Muscle of arm (tissue), 12 donors: Measurements from ENCODE around the gene TASP1. TPM values are rescaled to one million over a fixed set of nuclear protein-coding genes. Genes with fewer than 3 reads are reported as not detected.
"Not testable (repeated sequence)": the region's sequence is repeated elsewhere in the genome, so short reads cannot be mapped to it uniquely, and the experiment has no call there.

Experiments
- DNase-seq: peaks from one replicate; pipeline ENCODE4 v3.0.0-alpha.2; 2013
- polyA plus RNA-seq, 12 donors: library from polyadenylated mRNA; unstranded; fragments of 120-200 nt; gene quantifications; one replicate each; pipeline ENCODE4 v1.2.1, GENCODE V29; 2013; ENCODE audit not compliant: insufficient read length in 12 of 12

The TASP1 gene
- polyA plus RNA-seq, 12 donors = 5.8 to 15.7 (median 7.4) TPM; not detected in 1

DNA sequence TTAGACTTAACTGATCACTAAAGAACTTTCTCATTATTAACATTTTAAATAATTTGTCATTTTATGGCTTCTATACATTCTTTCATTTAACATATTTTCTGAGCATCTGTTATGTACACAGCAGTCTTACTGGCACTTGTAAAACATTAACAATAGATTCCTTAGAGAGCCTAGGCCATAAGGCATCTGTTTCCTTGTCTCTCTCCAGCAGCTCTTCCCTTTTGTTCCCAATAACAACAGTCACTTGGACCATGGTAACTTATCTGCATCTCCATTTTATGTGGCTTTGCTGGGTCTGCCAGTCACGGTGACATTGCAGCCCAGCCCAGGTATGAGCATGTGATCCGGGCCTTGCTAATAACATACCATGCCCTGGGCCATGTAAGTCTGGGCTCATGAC lies 11.7 kb upstream of the TASP1 start:
- no peak for DNase-seq

DNA sequence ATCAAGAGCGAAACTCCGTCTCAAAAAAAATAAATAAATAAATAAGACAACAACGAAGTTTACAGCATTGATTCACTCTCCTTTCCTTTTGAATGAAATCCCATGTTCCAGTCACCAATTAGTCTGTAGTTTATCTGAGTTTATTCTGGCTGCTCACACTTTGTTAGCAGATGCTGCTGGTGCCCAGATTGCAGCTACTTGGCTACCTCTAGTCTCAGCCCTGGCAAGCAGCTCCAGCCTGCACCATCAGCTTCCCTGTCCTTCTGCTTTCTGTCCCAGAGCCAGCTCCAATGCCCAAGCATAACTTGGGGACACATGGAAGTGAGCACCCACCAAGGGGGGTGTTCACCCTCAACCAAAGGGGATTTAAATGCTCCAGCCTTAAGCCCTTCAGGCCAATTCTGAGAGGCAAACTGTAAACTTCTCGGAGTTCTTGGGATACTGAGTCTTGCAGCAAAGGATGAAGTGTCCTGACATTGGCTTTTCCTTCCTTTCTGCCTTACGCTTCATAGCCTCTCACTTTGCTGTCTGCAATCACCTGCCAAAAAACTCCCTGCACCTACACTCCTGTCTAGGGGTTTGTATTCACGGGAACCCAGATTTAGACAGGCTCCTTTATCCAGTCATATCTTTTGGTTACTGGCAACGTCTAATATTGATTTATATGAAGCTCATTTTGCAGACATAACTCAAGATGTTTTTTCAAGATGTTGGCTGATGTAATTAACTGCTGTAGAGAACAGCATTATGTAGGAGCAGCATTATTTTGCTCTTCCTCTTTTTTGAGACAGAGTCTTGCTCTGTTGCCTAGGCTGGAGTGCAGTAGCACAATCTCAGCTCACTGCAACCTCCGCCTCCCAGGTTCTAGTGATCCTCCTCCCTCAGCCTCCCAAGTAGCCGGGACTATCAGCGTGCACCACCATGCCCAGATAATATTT lies 9.8 kb upstream of the TASP1 start:
- DNase-seq = no peak

DNA sequence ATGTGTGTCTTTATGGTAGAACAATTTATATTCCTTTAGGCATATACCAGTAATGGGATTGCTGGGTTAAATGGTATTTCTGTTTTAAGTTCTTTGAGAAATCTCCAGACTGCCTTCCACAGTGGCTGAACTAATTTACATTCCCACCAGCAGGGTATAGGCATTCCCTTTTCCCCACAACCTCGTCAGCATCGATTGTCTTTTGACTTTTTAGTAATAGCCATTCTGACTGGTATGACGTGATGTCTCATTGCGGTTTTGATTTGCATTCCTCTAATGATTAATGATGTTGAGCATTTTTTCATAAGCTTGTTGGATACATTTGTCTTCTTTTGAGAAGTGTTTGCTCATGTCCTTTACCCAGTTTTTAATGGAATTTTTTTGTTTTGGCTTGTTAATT lies 5.3 kb upstream of the TASP1 start:
- DNase-seq = no peak

DNA sequence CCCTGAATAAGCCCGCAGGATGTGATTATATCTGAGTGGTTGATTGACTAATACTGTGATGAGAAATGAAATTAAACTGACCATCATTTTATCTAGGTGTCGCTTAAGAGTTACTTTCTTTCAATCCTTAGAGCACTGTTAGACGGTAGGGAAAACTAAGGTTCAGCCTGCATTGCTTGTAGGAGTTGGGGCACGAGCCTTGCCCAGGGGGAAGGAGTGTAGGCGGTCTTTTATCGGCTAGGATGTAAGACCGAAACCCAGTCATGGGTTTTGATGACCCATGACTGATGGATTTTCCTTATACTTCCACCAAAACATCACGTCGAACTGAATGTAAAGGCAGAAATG lies 392 bp upstream of the TASP1 start:
- DNase-seq = no peak

DNA sequence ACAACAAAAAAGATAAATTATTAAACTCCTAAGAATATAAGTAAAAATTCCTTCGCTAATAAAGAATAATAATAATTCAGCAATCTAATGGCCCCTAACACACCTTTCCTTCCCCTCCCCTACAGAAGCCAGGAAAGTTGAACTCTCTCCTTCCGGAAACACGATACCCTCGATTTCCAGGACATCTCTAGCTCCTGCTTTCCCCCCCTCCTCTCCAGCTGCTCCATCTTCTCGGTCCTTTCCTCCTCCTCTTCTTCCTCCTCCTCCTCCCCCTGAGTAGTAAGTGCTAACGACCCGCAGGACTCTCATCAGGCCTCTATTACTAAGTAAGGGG lies 603 bp downstream of the TASP1 start:
- DNase-seq = peak; percentile 33

DNA sequence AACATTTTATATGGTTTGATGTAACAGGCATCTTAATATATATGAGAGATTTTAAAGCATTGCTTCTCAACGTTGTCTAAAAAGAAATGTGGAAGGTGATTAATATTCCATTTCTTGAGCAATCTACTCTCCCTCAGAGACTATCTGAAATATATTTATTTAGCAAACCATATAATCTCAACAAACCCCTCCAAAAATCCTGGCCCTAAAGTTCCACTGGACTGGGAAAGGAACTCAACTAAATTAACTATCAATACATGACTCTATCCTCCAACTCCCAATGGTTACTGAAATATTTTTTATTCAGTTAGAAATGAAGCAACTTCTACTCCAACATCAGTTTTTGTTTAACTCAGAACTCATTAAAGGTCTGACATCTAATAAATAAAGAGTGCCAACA lies 6.3 kb downstream of the TASP1 start:
- DNase-seq = peak; percentile 30

DNA sequence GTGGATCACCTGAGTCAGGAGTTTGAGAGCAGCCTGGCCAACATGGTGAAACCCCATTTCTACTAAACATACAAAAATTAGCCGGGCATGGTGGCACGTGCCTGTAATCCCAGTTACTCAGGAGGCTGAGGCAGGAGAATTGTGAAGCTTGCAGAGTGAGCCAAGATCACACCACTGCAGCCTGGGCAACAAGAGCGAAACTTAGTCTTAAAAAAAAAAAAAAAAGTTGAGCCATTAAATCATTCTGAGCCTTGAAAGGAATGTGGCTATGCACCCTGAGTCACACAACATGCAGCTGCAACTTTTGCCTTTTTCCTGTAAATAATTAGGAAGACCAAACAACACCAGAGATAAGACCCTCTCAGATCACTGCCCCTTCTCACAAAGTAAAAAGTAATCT lies 11.2 kb downstream of the TASP1 start:
- not testable (repeated sequence) for DNase-seq

DNA sequence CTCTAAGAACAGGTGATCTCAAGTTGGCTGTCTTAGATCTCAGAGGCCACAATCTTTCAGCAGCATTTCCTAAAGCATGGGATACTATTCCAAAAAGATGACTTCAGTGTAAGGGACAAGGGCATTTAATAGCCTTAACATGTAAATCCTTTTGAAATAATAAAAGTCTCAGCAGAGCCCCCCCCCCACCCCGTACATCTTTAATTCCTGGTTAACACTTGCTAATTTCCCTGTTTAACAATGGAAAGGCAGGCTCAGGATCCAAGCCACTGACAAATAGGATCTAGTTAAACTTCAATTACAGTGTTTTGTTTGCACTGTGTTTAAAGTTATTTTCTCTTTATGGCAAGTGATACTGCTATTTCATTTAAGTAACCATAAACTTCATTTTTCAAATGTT lies 12.0 kb downstream of the TASP1 start:
- DNase-seq = no peak

DNA sequence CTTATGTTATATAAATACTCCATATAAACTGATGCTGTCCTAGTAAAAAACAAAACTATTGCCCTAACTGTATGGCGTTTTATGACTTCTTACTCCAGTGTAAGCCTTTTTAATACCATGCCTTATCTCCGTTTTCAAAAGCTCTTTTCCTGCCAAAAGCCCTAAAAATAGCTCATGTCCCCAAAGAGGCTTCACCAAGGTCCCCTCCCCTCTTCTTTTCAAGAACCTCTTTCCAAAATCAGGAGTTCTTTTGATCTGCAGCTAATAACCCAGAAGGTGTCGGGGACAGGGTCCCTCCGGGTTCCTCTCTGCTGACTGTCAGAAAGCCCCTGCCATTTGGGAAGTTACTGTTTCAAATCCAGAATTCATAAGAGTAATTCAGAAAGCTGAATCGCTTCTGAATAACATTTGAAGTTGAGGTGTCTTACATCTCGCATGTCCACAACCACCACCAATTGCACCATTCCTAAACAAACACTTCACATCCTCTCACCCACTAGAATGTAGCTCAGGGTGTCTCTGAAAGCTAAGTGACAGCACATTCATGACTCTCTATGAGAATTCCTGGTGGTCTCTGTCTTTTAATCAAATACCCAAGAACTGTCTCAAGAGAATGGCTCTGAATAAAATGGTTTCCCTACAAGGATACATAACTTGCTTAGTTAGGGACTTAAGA lies 13.3 kb downstream of the TASP1 start:
- no peak for DNase-seq

DNA sequence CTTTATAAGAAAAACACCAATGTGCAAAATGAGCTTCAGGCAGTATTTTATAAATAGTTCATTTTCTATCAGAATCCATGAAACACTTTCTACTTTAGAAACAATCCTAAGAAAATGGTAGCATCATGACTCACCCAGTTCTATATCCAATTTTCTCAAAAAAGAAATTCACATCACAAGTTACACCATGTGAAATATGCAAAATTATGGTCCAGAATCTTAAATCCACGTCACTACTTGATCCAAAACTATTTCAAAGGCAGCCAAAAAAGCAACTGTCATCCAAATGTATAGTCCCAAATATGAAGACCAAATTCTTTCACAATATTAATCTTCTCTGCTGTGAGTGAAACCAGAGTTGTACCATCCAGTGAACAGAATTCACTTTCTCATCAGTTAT lies 19.3 kb downstream of the TASP1 start:
- not testable (repeated sequence) for DNase-seq

DNA sequence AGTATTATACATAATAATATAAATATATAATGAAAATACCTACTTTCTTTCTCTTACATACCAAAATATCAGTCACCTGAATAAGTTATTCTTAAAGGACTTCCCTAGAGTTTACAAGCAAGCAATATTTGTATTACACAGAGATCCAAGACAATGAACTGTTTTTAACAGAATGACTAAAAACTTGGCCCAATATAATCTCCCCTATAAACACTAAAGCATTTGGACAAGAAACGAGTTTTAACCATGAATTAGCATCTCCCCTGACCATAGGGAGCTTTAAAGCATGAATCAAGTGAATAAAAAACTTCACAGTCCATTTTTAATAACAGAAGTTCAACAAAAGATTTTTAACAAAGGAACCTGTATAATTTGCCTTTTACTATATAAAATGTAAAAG lies 20.3 kb downstream of the TASP1 start:
- DNase-seq = not testable (repeated sequence)

DNA sequence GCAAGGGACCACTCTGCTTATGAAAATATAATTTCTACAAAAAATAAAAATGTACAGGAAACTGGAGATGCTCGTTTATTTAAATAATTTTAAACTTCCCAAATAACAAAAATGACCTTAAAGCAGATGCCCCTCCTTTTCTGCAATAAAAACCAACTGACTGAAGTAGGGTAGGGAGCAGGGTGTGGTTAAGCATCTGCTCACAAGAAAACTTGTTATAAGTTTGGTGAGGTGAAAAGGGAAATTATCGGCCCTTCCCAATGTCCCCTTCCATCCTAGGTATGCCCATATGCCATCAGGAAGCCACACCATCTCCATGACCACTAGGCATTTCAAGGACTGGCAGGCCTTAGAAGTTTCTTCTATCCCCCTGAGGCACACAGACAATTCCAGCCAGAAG lies 21.1 kb downstream of the TASP1 start:
- not testable (repeated sequence) for DNase-seq

DNA sequence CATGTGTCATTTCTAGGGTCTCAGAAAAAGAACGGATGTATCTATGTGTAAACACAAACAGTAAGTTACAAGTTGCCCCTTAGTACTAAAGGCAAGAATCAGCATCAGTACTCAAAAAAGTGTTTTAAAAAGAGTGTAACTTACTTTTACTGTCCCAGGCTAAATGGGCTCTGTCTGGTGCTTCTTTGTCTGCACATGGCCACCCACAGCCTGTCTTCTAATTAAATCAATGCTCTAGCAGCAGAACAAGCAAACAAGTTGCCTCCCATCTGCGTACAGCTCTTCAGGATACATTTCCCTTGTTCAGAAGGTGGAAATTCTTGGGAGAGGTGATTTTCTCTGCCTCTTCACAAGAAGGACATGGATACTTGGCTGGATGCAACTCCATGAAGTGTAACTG lies 22.0 kb downstream of the TASP1 start:
- DNase-seq = not testable (repeated sequence)

DNA sequence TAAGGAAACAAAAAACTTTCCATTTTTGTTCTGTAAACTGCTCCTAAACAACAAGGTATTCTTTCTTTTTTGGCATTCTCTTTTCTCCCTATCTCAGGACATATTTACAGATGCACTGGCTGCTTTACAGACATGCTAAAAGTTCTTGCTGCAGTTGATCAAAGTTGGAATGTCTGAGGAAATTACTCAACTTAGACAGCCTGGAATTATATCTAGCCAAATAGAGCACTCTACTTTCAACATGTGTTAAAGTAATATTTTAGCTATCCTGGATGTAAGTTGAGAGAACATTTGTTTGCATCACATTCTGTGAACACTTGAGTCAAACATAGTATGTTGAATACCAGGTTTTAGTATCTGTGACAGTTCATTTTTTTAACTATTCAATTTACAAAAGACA lies 24.8 kb downstream of the TASP1 start:
- DNase-seq = peak; percentile 41

DNA sequence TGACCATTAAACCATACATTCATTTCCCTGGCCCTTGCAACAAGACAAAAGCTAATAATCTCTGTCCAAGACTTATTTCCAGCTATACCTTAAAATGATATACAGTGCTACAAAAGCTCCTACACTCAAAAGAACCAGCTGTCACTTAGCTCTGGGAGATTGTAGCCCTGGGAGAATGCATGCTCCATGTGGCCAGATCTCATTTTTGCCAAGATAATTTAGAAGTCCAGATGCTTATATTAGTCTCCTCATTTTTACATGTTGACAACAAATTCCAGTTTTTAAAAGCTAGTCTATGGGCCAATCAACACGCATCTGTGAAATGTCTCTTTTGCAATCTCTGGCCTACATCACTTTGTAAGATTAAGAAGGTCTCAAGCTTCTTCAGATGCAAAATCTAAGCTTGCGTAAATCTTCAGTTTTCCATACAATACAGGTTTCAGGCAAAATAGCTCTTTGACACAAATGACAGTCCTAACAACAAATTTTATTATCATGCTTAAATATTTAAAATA lies 27.1 kb downstream of the TASP1 start:
- DNase-seq = peak; percentile 27

DNA sequence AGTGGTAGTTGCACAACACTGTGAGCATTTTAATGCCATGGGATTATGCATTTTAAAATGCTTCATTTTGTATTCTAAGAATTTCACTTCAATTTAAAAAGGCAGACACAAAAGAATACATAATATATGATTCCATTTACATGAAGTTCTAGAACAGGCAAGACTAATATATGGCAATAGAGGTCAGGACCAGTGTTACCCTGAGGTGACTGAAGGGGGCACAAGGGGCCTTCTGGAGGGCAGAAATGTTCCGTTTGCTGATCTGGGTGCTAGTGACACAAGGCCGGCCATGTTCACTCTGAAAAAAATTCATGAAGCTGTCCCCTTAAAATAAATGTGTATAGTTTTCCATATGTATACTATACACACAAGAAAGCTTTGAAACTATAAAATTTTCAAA lies 28.5 kb downstream of the TASP1 start:
- DNase-seq = no peak

DNA sequence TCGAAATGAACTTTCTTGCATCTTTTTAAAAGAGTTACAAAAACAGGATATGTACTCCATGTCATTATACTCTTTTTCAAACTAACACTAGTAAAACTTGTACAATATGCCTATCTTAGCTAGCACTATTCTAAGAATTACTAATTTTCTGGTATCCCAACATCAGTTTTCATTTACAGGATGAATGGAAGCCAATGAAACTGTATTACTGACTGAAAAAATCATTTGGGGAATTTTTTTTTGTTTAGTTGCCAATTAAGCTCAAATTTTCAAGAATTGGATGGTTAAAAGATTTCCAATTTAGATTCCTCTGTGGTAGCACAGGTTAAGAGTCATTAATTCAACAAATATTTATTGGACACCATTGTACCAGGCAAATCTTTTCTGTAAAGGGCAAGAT lies 30.7 kb downstream of the TASP1 start:
- DNase-seq = no peak

DNA sequence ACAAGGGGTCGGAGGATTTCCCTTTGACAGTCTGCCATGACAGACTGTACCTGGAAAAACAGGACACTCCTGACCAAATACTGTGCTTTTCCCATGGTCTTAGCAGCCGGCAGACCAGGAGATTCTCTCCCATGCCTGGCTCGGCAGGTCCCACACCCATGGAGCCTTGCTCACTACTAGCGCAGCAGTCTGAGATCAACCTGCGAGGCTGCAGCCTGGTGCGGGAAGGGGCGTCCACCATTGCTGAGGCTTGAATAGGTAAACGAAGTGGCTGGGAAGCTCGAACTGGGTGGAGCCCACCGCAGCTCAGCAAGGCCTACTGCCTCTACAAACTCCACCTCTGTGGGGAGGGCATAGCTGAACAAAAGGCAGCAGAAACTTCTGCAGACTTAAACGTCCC lies 45.3 kb downstream of the TASP1 start:
- not testable (repeated sequence) for DNase-seq

DNA sequence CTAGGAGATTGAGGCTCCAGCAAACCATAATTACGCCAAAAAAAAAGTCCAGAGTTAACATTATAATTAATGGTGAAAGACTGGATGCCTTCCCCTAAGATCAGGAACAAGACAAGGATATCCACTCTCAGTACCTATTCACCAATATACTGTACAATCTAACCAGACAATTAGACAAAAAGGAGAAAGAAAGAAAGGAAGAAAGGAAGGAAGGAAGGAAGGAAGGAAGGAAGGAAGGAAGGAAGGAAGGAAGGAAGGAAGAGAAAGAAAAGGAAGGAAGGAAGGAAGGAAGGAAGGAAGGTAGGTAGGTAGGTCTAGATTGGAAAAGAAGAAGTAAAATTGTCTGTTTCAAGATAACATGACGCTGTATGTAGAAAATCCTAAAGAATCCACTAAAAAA lies 50.7 kb downstream of the TASP1 start:
- no peak for DNase-seq

DNA sequence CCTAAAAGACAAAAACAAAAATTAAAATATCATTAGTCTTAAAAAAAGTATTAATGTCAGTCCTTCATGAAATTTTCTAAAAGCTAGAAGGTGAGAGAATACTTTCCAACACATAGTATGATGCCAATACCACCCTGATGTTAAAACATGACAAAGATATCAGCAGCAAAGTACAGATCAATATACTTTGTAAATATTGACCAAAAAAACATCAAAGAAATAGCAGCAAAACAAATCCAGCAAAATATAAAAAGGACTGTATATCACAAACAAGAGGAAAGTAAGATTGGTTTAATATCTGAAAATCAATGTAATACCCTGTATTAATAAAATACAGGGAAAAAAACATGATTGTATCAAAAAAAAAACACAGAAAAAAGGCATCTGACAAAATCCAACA lies 51.4 kb downstream of the TASP1 start:
- DNase-seq = no peak

DNA sequence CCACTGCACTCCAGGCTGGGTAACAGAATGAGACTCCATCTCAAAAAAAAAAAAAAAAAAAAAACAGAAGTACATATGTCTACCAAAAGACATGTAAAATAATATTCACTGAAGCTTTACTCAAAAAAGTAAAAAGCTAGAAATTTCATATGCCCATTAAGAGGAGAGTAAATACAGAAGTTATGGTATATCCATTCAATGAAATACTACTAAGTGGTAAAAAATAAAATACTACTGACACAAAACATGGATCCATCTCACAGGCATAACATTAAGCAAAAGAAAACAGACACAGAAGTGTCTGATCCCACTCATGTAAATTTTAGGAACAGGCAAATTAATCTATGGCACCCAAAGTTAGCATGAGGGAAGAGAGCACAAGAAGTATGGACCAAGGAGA lies 52.6 kb downstream of the TASP1 start:
- no peak for DNase-seq

DNA sequence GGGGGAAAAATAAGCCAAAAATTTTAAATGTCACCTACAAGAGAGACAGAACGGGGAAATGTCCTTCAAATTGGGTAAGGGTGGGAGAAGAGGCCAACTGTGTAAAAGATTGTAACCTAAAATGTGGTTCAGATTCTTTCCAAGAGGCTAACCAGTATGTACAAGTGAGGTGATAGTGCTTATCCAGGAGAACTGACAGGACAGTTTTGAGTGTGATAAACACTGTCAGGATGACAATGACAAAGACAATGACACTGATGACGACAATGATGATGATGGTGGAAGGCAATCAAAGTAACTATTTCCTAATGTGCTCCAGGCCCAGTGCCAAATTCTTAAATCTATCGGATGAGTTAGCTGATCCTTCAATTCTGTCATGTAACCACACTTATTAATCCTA lies 57.3 kb downstream of the TASP1 start:
- DNase-seq = no peak

DNA sequence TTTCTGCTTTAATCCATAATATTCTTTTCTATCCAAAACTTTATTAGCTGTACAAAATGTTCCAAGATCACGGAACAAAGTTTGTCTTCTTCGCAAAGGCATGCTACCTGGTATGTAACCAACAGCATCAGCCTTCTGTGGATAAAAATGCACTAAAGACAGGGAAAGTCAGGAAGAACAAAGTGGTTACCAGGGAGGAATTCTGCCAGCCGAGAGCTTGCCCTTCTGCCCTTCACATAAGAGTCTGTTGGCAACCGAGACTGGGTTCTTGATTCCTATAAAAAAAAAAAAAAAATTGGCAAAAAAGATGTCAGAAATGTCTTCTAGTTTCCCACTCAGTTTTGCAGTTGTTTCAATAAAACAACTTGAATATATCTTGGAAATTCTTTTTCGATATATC lies 58.0 kb downstream of the TASP1 start:
- DNase-seq = no peak
